Pulmonary artery endothelial cell (primary cell): Measurements from ENCODE around the gene MAPK9. TPM values are rescaled to one million over a fixed set of nuclear protein-coding genes. Genes with fewer than 3 reads are reported as not detected.
"Not testable (repeated sequence)": the region's sequence is repeated elsewhere in the genome, so short reads cannot be mapped to it uniquely, and the experiment has no call there.

Experiments
- DNase-seq: peaks from one replicate; pipeline ENCODE4 v3.0.0-alpha.2; 2011; ENCODE audit warnings: low read depth, low spot score
- total RNA-seq: library from RNA; depleted of rRNA; stranded (reverse); fragments of >200 nt; gene quantifications from 2 replicates; pipeline ENCODE4 v1.2.3, GENCODE V29; 2014

Gene MAPK9
- total RNA-seq, 1 donor from 2014 or later: 22.4 TPM

DNA sequence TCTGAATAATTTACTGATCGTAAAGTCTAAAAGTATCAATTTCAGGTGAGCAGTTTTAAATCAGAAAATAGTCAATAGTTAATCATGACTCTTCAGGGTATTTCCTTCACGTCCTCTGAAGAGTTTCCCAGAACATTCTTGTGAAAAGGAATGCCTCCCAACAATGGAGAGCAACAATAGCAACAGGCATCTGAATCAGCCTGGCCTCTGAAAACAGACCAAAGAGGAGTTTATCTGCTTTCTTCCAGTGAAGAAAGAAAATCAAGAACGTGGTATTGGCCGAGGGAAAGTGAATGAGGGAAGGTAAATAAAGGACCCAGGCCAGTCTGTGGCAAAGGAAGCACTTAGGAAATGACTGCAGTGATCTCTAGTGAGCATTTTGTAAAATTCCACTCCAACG lies 56.8 kb downstream of the MAPK9 start:
- DNase-seq: no peak

DNA sequence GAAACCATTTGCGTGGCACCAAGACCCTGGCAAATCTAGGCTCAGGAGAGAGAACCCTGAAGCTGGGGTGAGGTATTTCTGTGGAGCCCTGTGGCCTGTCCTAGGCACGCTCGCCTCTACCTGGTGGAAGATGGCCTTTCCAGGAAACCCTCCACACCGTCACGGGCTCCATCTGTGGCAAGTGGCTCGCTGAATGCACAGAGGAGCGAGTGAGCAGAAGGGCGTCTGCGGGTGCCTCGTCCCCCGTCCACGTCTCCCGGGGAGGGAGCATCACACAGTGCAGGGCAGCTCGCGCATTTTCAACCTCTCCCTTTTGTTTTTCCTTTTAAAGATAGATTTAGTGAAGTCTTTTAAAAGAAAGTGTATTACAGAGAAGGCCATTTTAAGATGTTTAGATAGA lies 57.6 kb downstream of the MAPK9 start:
- no peak for DNase-seq

DNA sequence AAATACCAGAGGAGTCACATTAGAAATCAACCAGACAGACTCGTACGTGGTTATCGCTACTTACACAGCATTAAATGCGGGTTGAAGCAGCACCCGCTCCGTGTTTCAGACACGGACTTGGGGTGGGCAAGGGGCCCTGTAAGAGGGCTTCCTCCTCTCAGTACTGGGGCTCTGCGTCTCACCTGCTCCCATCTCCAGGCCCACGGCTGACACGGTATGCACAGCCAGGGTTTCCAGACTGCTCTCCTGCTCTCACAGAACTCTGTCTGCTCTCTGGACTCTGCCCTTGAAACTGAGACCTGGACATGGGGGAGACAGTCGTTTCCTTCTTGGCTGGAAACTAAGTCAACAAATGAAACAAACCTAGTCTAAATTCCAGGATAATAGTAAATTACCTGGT lies 58.2 kb downstream of the MAPK9 start:
- DNase-seq: no peak

DNA sequence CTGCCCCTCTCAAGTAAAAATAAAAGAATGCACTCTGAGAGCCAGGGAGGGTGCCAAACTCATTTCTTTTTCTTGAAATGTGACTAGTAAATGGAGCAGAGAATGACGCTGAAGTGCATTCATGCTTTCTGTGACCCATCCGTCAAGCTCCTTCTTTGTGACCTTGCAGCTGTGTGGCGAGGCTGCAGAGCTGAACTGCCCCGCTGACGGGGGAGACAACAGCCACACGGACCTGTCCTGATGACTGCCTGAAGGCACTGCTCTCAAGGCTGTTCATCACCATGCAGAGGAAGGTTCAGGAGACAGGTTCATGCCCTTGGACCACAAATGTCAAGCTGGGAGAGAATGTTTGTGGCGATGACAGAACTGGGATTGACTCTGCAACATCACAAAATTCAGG lies 61.9 kb downstream of the MAPK9 start:
- no peak for DNase-seq

DNA sequence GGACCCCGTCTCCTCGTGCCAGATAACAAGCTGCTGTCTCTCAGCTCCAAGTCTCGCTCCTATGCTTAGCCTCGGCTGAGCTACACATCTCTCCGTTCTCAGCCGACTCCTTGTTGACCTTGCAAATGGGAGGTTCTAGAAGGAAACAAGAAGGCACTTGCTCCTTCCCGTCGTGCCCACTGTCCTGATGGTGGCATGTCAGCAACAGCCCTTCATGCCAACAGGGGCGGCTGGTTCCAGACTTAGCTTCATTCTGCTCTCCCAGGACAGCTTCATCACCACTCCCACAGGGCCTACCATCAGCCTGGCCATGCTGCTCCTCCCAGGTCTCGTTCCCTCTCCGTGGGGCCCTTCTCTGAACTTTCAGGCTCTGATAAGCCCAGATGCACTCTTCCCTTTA lies 69.8 kb downstream of the MAPK9 start:
- no peak for DNase-seq

DNA sequence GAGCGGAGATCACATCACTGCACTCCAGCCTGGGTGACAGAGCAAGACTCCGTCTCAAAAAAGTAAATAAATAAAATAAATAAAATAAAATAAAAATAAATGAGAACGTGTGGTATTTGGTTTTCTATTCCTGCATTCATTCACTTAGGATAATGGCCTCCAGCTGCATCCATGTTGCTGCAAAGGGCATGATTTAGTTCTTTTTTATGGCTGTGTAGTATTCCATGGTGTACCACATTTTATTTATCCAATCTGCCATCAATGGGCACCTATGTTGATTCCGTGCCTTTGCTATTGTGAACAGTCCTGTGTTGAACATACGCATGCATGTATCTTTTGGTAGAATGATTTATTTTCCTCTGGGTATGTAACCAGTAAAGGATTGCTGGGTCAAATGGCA lies 74.1 kb downstream of the MAPK9 start:
- DNase-seq: no peak

DNA sequence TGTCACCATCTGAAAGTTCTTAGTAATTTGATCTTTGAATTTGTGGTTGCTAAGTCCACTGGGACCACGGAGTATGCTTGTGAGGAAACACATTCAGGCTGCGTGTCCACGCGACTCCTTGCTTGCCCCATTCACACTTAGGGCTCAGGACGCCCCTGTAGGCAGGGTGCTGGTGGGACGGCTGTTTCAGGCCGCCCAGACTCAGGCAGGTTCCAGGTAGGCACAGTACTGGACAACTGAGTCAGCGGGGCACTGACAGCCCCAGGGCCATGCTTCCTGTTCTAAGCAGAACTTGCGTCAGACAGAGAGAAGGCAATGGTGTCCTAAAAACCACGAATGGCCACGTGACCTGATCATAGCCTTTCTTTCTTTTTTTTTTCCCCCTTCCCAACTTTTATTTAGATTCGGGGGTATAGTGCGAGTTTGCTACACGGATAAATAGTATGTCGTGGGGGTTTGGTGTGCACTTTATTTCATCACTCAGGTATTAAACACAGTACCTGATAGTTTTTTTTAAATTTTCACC lies 75.2 kb downstream of the MAPK9 start:
- no peak for DNase-seq

DNA sequence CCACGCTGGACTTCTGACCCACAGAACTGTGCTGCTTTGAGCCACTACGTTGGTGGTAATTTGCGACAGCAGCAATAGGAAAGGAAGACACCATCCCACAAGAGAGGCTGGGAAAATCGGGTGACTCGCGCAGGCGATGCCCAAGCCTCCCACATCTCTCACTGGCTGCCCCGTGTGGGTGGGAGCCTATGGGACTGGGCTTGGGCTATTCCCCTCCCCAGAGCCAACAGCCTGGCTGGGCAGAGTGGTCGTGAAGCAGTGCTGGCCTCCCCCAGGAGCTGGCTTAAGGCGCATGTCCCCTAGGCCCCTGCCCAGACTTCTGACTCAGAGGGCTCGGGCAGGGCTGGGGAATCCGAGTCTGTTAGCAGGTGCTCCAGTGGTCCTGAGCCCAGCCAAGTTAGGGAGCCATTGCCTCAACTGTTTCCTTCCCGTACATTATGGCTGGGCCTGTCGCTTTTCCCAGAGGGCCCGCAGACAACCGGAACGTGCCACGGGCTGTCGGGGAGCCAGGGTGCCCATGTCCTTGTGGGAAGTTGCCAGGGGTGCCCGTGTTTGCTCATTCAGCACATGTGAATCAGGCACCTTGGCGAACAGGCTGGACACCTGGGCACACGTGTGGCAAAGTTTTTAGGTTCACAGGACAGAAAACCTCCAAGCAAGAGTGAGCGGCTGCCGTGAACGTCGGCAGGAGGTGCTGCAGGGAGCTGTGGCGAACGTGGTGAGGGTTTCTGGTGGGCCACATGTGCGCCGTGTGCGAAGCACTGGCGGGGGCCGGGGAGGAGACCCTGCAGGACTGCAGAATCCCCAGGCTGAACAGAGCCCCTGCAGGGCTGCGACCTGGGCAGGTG lies 75.9 kb downstream of the MAPK9 start:
- DNase-seq: no peak

DNA sequence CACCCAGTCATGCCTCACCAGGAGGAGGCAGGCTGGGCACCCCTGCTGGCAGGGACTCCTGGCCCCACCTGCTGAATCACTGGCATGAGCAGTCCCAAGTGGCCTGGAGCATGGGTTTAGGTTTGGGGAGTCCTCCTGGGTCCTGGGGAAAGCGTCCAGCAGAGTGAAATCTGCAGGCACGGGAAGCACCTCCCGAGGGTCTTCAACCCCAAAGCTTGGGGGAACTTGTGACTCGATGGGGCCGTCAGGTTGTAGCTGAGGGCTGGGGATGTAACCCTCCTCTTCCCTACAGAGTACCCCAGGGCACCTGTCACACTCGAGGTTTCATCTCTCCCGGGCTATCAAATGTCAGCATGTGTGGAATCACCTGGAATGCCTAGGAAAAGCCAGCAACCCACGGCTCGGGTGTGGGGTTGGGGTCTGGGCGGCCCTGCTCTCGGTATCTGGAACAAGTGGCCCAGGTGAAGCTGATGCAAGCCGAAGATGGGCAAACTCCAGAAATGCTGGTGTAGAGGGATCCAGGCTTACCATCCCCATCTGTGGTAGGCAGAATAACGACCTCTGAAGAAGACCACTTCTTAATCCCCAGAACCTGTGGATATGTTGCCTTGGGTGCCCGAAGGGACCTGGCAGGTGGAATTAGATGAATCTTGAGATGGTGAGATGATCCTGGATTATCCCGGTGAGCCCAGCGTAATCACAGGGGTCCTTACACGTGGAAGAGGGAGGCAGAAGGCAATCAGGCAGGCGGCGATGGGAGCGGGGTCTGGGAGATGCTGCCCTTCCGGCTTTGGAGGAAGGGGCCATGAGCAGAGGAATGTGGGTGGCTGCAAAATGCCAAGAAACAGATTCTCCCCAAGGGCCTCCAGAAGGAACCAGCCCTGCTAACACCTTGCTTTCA lies 76.8 kb downstream of the MAPK9 start:
- no peak for DNase-seq

DNA sequence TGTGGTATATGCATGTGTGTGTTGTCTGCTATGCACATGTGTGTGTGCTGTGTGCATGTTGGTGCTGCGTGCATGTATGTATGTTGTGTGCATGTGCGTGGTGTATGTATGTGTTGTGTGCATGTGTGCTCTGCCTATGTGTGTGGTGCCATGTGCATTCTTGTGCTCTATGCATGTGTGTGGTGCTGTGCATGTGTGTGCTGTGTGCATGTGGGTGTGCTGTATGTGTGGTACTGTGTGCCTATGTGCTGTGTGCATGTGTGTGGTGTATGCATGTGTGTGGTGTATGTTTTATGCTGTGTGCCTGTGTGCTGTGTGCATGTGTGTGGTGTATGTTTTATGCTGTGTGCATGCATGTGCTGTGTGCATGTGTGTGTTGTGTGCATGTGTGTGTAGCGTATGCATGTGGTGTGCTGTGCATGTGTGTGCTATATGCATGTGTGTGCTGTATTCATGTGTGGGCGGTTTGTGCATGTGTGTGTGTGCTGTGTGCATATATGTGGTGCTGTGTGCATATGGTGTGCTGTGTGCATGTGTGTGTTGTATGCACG lies 78.2 kb downstream of the MAPK9 start:
- DNase-seq: no peak

DNA sequence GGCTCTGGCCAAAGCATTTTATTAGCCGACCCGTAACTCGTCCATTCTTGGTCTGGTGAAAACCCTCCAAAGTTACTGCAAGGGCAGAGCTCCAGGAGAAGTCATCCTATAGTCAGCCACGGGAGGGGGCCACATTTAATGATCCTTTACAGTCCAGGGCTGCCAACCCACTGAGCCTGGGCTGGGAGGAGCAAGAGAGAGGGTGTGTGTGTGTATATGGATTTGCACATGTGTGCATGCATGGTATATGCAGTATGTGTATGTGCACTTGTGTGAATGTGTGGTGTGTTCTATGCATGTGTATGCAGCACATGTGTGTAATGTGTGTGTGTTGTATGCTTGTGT lies 78.7 kb downstream of the MAPK9 start:
- DNase-seq: no peak

DNA sequence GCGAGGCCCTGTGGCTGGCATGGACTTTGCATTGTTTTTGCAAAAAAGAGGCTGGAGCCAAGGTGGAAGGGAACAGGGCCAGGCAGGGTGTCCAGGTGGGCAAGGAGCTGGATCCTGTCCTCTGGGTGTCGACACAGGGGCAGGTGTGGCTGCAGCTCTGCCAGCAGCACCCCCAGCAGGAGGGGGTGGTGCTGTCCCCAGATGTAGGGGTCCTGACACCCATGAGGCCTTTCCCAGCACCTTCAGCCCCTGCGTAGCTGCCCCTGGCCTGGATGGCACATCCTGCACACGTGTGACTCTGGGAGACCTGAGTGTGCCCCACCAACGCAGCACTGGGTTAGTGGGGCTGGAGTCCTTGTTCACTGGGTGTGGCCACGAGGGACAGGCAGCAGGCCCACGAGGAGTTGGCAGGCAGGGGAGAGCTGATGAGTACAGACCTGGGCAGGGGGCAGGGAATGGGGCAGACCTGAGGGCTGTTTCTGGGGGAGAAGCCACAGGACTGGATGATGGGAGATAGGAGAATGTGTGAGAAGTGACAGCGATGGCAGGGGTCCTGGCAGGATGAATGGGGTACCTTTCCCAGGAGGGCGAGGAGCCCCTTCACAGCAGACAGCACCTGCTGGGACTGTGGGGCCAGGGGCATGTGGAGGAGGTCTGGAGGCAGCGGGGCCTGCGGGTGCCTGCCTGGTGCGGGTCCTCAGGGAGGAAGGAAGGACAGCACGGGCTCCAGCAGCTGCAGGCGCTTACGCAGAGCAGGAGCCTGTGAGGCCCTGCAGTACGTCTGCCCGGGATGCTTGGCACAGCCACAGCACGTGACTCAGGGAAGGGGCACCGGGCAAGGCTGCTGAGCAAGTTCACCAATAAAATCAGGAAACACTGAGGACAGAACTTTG lies 79.3 kb downstream of the MAPK9 start:
- DNase-seq: no peak

DNA sequence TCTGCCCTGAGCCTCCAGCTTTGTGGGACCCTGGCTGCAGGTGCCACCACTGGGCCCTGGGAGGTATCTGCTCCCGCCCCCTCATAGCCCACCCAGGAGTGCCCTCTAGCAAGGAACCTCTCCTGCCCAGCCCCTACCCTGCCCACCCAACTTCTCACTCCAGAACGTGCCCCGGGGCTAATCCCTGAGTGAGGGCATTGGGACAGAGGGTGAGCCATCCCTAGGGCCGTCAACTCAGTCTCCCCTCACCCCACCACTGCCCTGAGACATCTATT lies 80.2 kb downstream of the MAPK9 start:
- DNase-seq: no peak

DNA sequence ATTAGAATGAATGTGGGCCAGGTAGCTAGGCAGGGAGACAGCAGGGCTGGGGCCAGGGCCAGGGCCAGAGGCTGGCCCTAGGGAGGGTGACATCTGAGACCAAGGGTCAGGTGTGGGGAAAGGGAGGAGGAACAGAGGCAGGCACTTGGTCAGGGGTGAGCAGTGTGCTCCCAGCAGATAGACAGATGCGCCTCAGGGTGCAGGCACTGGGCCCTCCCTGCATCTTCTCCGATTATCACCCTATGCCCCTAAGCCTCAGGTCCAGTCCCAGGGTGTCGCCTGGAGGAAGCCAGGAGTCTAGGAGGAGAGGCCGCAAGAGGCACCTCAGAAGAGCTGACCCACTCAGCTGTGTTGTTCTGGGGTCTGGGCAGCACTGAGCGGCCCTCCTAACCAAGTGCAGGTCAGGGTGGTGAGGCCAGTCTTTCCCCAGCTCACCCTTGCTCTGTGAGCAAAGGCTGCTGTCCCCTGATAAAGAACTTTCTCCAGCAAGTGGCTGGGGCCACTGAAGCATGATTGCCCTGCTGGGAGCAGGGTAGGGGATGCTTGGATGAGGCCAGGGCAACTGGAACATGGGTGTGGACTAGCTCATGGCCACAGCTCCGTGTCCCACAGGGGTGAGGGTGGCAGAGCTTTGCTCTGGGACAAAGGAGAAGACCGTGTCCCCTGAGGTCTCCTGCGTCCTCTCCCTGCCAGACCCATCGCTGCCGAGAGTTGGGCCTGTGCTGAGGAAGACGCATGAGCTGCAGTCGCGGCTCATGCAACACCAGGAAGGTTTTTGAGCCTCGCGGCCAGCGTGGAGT lies 80.7 kb downstream of the MAPK9 start:
- no peak for DNase-seq

DNA sequence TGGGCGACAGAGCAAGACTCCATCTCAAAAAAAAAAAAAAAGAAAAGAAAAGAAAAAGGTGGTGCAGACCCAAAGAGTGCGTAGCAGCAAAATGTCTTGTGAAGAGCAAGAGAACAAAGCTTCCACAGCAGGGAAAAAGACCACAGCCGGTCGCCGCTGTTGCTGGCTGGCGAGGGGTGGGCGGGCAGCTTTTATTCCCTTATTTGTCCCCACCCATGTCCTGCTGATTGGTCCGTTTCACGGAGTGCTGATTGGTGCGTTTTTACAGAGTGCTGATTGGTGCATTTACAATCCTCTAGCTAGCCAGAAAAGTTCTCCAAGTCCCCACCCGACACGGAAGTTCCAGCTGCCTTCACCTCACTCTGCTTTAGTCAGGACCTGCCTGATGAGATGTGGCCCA lies 81.8 kb downstream of the MAPK9 start:
- DNase-seq: not testable (repeated sequence)

DNA sequence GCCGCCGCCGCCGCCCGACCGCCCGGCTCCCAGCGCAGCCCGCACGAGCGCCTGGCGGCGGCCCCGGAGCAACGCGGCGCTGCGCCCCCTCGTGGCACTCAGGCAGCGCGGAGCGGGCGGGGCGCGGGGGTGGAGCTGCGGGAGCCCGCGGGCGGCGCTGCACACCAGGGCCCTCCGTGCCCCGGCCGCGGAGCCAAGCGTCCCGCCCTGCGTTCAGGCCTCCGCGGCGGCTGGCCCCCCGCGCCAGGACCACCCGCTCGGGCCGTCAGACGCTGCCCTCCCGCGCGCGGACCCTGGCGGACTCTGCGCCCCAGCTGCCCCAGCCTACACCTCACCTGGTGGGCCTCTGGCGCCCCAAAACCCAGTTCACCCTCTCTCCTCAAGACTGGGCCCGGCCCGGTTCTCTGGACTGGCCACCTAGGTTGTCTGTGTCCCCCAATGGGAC lies 82.7 kb downstream of the MAPK9 start, which contains the start of gene RASGEF1C:
Gene RASGEF1C, minus strand, starts transcription at position 75 of the 445 bp plus-strand sequence. CDS start 71,159 bp downstream, outside the sequence.
- DNase-seq: peak; percentile 11

DNA sequence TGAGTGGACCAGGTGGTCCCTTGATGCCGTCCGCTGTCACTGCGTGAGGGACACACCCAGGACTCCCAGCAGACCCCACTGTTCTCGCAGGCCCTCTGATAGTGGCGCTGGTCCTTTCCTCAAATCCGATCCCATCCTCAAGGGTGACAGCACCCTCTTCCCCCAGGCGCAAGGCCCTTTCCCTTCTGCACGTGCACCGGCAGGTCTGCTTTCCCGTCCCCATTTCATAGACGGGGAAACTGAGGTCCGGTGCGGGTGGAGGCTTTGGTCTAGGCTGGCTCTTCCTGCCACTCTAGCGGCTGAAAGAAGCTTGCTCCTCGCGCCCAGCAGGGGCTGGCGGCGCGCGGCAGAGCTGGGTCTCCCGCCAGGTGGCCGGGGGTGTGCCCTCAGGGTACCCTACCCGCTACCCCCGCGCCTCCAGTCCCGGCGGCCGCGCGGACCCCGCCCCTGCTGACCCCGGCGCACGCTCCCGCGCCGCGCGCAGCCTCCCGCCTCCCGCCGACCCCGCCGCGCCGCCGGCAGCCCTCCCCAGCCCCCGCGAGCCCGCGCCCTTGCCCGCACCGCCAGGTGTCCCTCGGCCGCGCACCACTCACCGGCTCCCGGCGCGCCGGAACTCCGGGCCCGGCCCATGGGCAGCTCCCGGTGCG lies 83.3 kb downstream of the MAPK9 start:
- DNase-seq: no peak

DNA sequence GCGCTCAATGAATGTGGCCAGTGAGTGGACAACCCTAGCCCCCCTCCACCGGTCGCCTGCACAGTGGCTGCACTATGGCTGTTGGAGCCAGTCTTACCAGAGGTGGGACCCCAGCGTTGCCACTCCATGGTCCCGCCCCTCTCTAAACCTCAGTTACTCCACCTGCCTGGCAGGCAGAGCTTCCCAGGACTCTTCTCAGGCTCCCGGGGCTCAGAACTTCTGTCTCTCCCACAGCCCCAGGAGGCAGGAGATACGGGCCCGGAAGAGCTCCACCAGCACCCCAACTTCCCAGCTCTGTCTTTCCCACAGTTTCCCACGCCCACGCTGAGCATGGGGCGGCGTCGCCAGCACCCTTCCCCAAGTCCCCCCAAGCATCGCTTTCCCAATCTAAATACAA lies 83.8 kb downstream of the MAPK9 start:
- DNase-seq: no peak

DNA sequence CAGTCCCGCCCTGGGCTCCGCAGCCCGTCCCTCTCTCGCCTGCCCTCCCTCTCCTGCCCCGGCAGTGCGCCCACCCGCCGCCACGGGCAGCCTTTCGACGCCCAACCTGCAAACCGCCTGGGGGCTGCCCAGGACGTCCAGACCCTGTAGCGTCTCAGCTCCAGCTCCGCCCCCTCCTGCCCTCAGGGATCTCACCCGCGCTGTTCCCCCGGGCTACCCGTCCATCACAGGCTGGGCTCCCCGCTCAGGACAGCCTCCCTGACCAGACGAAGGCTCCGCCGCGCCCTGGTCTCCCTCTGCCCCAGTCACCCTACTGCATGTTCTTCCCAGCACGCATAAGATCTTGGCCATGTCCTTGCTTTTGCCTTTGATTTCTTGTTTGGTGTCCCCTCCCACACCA lies 84.3 kb downstream of the MAPK9 start:
- no peak for DNase-seq

DNA sequence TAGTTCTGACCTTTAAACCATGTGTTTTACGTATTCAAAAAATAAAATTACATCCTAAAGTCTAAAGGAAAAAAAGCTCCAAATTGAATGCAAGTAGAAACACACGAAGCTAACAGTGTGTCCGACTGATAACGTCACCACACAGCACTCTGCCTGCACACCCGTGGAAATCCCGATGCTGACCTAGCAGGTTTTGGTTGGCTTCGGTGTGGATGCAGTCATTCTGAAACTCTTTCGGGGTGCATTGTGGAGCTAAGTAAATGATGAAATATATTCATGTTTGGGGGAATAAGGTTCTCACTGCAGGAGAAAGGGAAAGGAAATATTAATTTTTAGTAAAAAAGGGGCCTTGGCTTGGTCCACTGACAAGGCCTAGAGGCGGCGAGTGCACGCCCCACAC lies 84.9 kb downstream of the MAPK9 start:
- no peak for DNase-seq
